NCI-H524 (cell line): ENCODE results near the gene TP53AIP1.
A peak's percentile ranks its signal among the peaks of the same experiment; 100 is the strongest.

Experiments used
- DNase-seq, 2 experiments: peaks; one replicate each; lab custom pipeline; 2025; lab: John Stamatoyannopoulos, UW

TP53AIP1 gene

DNA sequence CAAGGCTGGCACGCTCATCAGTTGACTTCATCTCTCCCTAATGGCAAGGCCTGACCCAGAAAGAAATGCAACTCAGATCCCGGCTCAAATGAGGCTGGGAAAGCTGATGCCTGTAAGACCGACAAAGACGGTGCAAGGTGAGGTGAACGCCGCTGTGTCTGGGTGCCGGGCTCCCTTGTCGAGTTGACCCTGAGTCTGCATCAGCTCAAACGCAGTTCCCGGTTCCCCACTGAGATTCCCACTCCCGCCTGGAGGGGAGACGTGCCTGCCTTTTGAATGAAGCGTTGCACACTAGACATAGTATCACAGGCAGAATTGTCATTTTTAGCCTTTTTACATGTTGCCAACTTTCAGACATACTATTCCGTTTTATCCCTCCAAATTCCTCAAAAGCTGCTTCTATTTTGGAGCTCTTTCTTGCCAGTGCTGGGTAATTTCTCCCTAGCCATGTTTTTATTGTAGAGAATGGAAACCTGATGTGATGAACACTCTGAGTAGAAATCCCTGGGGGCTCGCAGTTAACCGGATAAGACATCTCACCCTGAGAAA is 831 bp upstream of the TP53AIP1 start:
- no peak for DNase-seq

GRCh38 chr11:128942272-128942612 is 429 bp downstream of the TP53AIP1 start:
- DNase-seq = no peak

- DNase-seq = no peak
Observed at GRCh38 chr11:128941573-128942271, 949 bp downstream of the TP53AIP1 start.

DNA sequence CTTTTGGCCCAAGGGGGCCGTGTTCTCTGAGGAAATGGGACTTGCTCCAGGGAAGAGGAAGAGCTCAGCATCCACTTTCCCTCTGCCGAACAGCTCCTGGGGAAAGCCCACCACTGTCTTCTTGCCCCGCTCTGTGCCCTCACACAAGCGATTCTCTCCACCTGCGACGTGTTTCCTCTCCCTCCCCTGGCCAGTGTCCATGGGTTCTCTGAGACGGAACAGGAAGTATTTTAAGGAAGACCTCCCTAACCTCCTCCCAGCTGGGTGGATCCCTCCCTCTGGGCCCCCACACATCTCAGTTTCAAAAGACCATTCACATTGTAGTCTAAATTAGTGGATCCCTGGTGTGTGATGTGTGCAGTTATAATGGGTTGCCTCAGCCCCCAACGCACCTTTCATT is 1.6 kb downstream of the TP53AIP1 start:
- DNase-seq = no peak

GRCh38 chr11:128940603-128941002 is 2.1 kb downstream of the TP53AIP1 start:
- DNase-seq = no peak

- no peak for DNase-seq
Observed at GRCh38 chr11:128940156-128940555, 2.5 kb downstream of the TP53AIP1 start.

GRCh38 chr11:128939591-128939990 is 3.1 kb downstream of the TP53AIP1 start:
- peak; percentile 27 to 62 for DNase-seq

- DNase-seq = no peak
Observed at GRCh38 chr11:128938156-128938885, 4.3 kb downstream of the TP53AIP1 start.

- no peak for DNase-seq
Observed at GRCh38 chr11:128937480-128937879, 5.2 kb downstream of the TP53AIP1 start.

GRCh38 chr11:128936606-128937251 is 5.9 kb downstream of the TP53AIP1 start:
- DNase-seq = peak in 1 of 2 experiments; percentile 32

GRCh38 chr11:128934926-128935325 is 7.7 kb downstream of the TP53AIP1 start:
- DNase-seq = no peak

- no peak for DNase-seq
Observed at GRCh38 chr11:128934351-128934750, 8.3 kb downstream of the TP53AIP1 start.

- peak; percentile 50 to 85 for DNase-seq
Observed at GRCh38 chr11:128933481-128934178, 9.0 kb downstream of the TP53AIP1 start.

DNA sequence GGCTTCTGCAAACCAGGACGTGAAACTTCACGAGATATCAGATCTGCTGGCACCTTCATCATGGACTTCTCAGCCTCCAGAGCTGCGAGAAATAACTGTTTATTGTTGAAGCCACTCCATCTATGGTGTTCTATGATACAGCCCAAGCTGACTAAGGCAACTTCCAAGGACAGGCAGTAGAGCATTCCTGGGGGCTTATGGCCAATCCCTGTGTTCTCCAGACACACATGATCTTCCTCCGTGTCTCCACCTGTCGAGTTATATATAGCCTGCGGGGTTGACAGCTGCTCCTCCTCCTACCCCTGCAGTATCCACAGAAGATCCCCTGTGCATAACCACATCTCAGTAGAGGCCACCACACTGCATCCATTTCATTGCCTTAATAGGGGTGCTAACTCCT is 11.0 kb downstream of the TP53AIP1 start:
- DNase-seq = peak; percentile 61 to 81

DNA sequence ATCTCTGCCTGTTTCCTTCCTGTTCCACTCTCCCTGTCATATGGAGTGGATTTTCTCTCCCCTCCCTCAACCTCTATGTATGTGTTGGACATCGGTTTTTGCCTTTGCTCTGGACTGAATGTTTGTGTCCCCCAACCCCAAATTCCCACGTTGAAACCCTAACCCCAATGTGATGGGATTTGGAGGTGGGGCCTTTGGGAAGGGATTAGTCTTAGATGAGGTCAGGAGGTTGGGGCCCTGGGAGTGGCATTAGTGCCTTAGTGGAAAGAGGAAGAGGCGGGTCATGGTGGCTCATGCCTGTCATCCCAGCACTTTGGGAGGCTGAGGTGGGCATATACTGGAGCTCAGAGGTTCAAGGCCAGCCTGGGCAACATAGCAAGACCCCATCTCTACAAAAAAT is 11.6 kb downstream of the TP53AIP1 start:
- no peak for DNase-seq

- peak; percentile 34 to 57 for DNase-seq
Observed at GRCh38 chr11:128929991-128930390, 12.7 kb downstream of the TP53AIP1 start.

DNA sequence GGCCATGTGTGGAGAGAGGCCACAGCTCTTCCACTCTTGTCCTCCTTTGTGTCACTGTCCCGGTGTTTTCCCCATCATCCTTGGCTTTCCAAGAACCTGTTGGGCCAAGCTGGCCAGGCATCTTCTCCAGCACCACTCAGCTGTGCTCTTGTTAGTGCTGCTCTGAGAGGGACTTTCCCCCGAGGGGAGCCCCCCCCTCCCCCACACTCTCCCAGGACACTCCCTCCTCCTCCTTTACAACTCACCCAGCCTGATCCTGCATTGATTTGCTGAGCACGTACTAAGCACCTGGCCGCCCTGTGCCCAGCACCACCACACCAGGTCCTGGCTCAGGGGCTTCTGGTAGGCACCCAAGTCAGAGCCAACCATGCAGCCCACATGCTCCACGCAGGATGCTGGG is 13.2 kb downstream of the TP53AIP1 start:
- no peak for DNase-seq

- DNase-seq = no peak
Observed at GRCh38 chr11:128928400-128928799, 14.3 kb downstream of the TP53AIP1 start.

GRCh38 chr11:128927683-128928336 is 14.9 kb downstream of the TP53AIP1 start:
- DNase-seq = no peak

DNA sequence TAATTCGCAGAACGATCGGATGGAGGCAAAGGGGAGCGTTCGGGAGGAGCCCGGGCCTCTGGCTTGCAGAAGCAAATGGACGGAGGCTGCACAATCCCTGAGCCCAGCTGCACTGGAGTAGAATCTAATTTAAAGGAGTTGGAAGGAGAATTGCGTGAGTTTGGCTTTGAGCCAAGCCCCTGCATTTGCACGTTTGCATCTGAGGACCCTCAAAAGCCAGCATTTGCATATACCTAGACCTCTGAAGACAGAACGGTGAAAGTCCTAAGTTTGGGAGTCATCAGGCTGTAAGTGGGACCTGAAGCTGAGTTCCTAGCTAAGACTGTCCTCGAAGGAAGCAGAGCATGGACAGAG is 15.6 kb downstream of the TP53AIP1 start:
- no peak for DNase-seq

DNA sequence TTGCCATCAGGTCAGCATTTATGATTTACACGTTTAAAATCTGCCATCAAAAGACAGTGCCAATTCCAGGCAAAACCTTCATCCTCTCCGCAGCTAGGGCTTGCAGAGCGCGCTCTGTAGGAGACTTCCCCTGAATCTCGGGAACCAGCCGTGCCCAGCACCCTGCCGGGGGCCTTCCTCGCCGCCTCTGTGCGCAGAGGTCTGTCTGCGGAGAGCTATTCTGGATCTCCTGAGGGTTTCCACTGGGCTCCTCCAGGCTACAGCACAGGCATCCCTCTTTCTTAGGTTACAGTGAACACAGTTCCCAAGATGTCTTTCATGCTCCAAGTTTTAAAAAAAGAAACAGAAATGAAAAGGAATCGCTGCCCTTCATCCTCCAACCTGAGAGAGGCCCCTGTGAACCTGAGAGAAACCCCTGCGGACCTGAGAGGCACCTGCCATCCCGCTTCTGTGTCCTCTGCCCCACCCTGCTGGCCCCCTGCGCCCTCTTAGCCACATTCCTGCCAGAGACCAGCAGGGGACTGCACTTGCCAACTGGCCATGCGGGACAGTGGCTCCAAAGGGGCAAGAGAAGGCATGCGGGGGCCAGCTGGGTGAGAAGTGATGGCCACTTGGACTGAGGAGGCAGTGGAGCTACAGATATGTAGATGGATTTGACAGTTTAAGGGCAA is 16.1 kb downstream of the TP53AIP1 start:
- DNase-seq = no peak
